ENCODE results near the gene INPP5A.

INPP5A gene

GRCh38 chr10:132511121-132512051 is 26.2 kb upstream of the INPP5A start:
- Histone ChIP-seq H2AFZ (ENCODE audit: low read length) (no peak overlapping the region), H4K20me1 (ENCODE audit: insufficient read depth, low read length) (no peaks in the 10 kb centered on the region), H3K9me2 (replicated peaks; ENCODE audit: insufficient read depth, low read length) (no peaks in the 10 kb centered on the region), H3K4me3 (ENCODE audit: low read length) (peak overlapping the region; percentile 31; the same call in 1 of the 2 replicates), H3K9ac (ENCODE audit: low read length) (no peak overlapping the region), H3K79me2 (ENCODE audit: low read length) (no peaks in the 10 kb centered on the region), H3K4me1 (ENCODE audit: low read length) (no peaks in the 10 kb centered on the region), H3F3A (ENCODE audit: insufficient read depth, low read length) (no peaks in the 10 kb centered on the region), H3K27me3 (replicated peaks; ENCODE audit: insufficient read depth, low read length) (peaks cover 33% of the 10 kb centered on the region), H3K4me2 (ENCODE audit: low read depth, low read length) (no peak overlapping the region), H3K27ac (ENCODE audit: low read length) (no peak overlapping the region), H3K36me3 (replicated peaks; ENCODE audit: insufficient read depth, low read length) (no peaks in the 10 kb centered on the region), H3K9me3 (replicated peaks; ENCODE audit: insufficient read depth, low read length) (no peaks in the 10 kb centered on the region)
- DNase-seq: no peak
- TF ChIP-seq EZH2phosphoT487 (IDR thresholded peaks at IDR 0.05; ENCODE audit: low read length) (no peak), EZH2 (optimal IDR thresholded peaks at IDR 0.05; ENCODE audit: low read depth, low read length) (no peak), CTCF (IDR thresholded peaks at IDR 0.05; ENCODE audit: low read length) (no peak)

DNA sequence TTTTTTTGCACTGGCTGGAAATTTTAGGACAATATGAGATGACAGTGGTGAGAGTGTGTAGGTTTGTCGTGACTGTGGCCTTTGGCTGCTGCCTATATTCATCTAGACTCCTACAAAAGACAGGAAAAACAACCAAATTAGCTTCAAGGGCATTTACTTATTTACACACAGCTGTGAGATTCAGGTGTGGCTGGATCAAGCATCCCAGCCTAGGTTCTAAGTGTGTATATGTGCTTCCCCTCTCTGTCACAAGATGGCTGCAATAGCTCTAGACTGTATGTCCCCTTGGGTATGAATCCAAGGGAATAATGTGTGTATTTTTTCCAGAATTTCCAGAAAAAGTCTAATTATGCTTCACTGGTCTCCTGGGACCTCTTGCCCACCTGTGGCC is 25.5 kb upstream of the INPP5A start:
- Histone ChIP-seq H3K79me2 (ENCODE audit: low read length) (no peaks in the 10 kb centered on the region), H3K9ac (ENCODE audit: low read length) (no peak overlapping the region), H3K27me3 (replicated peaks; ENCODE audit: insufficient read depth, low read length) (peaks cover 35% of the 10 kb centered on the region), H3K9me3 (replicated peaks; ENCODE audit: insufficient read depth, low read length) (no peaks in the 10 kb centered on the region), H4K20me1 (ENCODE audit: insufficient read depth, low read length) (no peaks in the 10 kb centered on the region), H3K9me2 (replicated peaks; ENCODE audit: insufficient read depth, low read length) (no peaks in the 10 kb centered on the region), H3K4me2 (ENCODE audit: low read depth, low read length) (no peak overlapping the region), H3K27ac (ENCODE audit: low read length) (no peak overlapping the region), H3F3A (ENCODE audit: insufficient read depth, low read length) (no peaks in the 10 kb centered on the region), H3K4me3 (ENCODE audit: low read length) (no peak overlapping the region), H3K36me3 (replicated peaks; ENCODE audit: insufficient read depth, low read length) (no peaks in the 10 kb centered on the region), H2AFZ (ENCODE audit: low read length) (no peak overlapping the region), H3K4me1 (ENCODE audit: low read length) (no peaks in the 10 kb centered on the region)
- TF ChIP-seq CTCF (IDR thresholded peaks at IDR 0.05; ENCODE audit: low read length) (no peak), EZH2phosphoT487 (IDR thresholded peaks at IDR 0.05; ENCODE audit: low read length) (no peak), EZH2 (optimal IDR thresholded peaks at IDR 0.05; ENCODE audit: low read depth, low read length) (no peak)
- no peak for DNase-seq

- Histone ChIP-seq H3K79me2 (ENCODE audit: low read length) (no peaks in the 10 kb centered on the region), H3K9ac (ENCODE audit: low read length) (no peak overlapping the region), H3K36me3 (replicated peaks; ENCODE audit: insufficient read depth, low read length) (no peaks in the 10 kb centered on the region), H3K27me3 (replicated peaks; ENCODE audit: insufficient read depth, low read length) (peaks cover 38% of the 10 kb centered on the region), H3K4me2 (ENCODE audit: low read depth, low read length) (no peak overlapping the region), H3K27ac (ENCODE audit: low read length) (no peak overlapping the region), H3K4me3 (ENCODE audit: low read length) (no peak overlapping the region), H3K9me2 (replicated peaks; ENCODE audit: insufficient read depth, low read length) (no peaks in the 10 kb centered on the region), H3F3A (ENCODE audit: insufficient read depth, low read length) (no peaks in the 10 kb centered on the region), H2AFZ (ENCODE audit: low read length) (no peak overlapping the region), H3K4me1 (ENCODE audit: low read length) (no peaks in the 10 kb centered on the region), H4K20me1 (ENCODE audit: insufficient read depth, low read length) (no peaks in the 10 kb centered on the region), H3K9me3 (replicated peaks; ENCODE audit: insufficient read depth, low read length) (no peaks in the 10 kb centered on the region)
- no peak for TF ChIP-seq EZH2 (optimal IDR thresholded peaks at IDR 0.05; ENCODE audit: low read depth, low read length)
- no peak for TF ChIP-seq EZH2phosphoT487 (IDR thresholded peaks at IDR 0.05; ENCODE audit: low read length)
- no peak for TF ChIP-seq CTCF (IDR thresholded peaks at IDR 0.05; ENCODE audit: low read length)
- DNase-seq: no peak
Measured at GRCh38 chr10:132512693-132513345, 24.8 kb upstream of the INPP5A start.
